Neural cell (in vitro differentiated cells): Measurements from ENCODE around the gene NBL1. TPM values are rescaled to one million over a fixed set of nuclear protein-coding genes. Genes with fewer than 3 reads are reported as not detected.

Experiments used
- H2AFZ ChIP-seq: fragments of 200-600, 300-800 bp; sonication (generic), shearing (Covaris generic); 2 replicates; pipeline ENCODE4 v1.6.0; 2014; ENCODE audit warnings: low read depth, mild to moderate bottlenecking, antibody characterized with exemption, low read length, moderate library complexity
- H3F3A ChIP-seq: fragments of 200-600 bp; shearing (Covaris generic); 2 replicates; pipeline ENCODE4 v1.6.1; 2016; ENCODE audit warnings: mild to moderate bottlenecking, moderate library complexity, mixed read lengths, antibody characterized with exemption, low read length; ENCODE audit not compliant: insufficient read depth, poor library complexity, severe bottlenecking
- H3K27ac ChIP-seq: fragments of 200-600, 300-800 bp; sonication (generic), shearing (Covaris generic); 2 replicates; pipeline ENCODE4 v1.5.1; 2014; ENCODE audit warnings: mild to moderate bottlenecking, low read length, moderate library complexity
- H3K27me3 ChIP-seq: fragments of 300-800, 200-600 bp; sonication (generic), shearing (Covaris generic); 2 replicates; pipeline ENCODE4 v1.6.0; 2014; ENCODE audit warnings: mild to moderate bottlenecking, low read depth, low read length, moderate library complexity; ENCODE audit not compliant: insufficient read depth
- H3K36me3 ChIP-seq: fragments of 300-800, 200-600 bp; sonication (generic), shearing (Covaris generic); 2 replicates; pipeline ENCODE4 v1.5.1; 2014; ENCODE audit warnings: mild to moderate bottlenecking, antibody characterized with exemption, low read length, moderate library complexity; ENCODE audit not compliant: insufficient read depth
- H3K4me2 ChIP-seq: fragments of 300-800, 200-600 bp; sonication (generic), shearing (Covaris generic); 2 replicates; pipeline ENCODE4 v1.6.0; 2014; ENCODE audit warnings: mild to moderate bottlenecking, low read length
- H3K4me3 ChIP-seq: fragments of 300-800, 200-600 bp; sonication (generic), shearing (Covaris generic); 2 replicates; pipeline ENCODE4 v1.5.1; 2014; ENCODE audit warnings: mild to moderate bottlenecking, low read length, moderate library complexity
- H3K79me2 ChIP-seq: fragments of 200-600 bp; shearing (Covaris generic); replicated peaks from 2 replicates; pipeline ENCODE4 v1.6.0; 2014; ENCODE audit warnings: mild to moderate bottlenecking, low read length, moderate library complexity; ENCODE audit not compliant: insufficient read depth
- H3K9ac ChIP-seq: fragments of 300-800, 200-600 bp; sonication (generic), shearing (Covaris generic); 2 replicates; pipeline ENCODE4 v1.6.1; 2016; ENCODE audit warnings: mild to moderate bottlenecking, low read length, mixed read lengths
- H3K9me2 ChIP-seq: fragments of 200-600 bp; shearing (Covaris generic); 2 replicates; pipeline ENCODE4 v1.6.1; 2016; ENCODE audit warnings: mild to moderate bottlenecking, low read length, mixed read lengths; ENCODE audit not compliant: insufficient read depth
- H3K9me3 ChIP-seq: fragments of 200-600, 300-800 bp; sonication (generic), shearing (Covaris generic); 2 replicates; pipeline ENCODE4 v1.6.1; 2016; ENCODE audit warnings: mild to moderate bottlenecking, mixed run types, low read length, moderate library complexity, mixed read lengths
- H4K20me1 ChIP-seq: fragments of 200-600 bp; shearing (Covaris generic); 2 replicates; pipeline ENCODE4 v1.6.1; 2016; ENCODE audit warnings: mild to moderate bottlenecking, mixed run types; ENCODE audit not compliant: insufficient read depth
- EP300 ChIP-seq: fragments of 450-650 bp; conservative IDR thresholded peaks from 2 replicates; pipeline ENCODE4 v1.6.1; 2014; ENCODE audit warnings: antibody characterized with exemption, mild to moderate bottlenecking, moderate library complexity; ENCODE audit not compliant: poor library complexity, severe bottlenecking
- EZH2 ChIP-seq: fragments of 200-600, 300-800 bp; shearing (Covaris generic), sonication (generic); IDR thresholded peaks from 2 replicates; pipeline ENCODE4 v1.6.1; 2014; ENCODE audit warnings: antibody characterized with exemption, low read length, borderline replicate concordance, mild to moderate bottlenecking; ENCODE audit not compliant: insufficient read depth, poor library complexity, severe bottlenecking
- MXI1 ChIP-seq: fragments of 450-650 bp; conservative IDR thresholded peaks from 2 replicates; pipeline ENCODE4 v1.6.1; 2014; ENCODE audit warnings: antibody characterized with exemption, mild to moderate bottlenecking; ENCODE audit not compliant: poor library complexity, severe bottlenecking
- POLR2AphosphoS5 ChIP-seq: IDR thresholded peaks from 2 replicates; pipeline ENCODE4 v1.6.1; 2012
- RAD21 ChIP-seq: fragments of 450-650 bp; conservative IDR thresholded peaks from 2 replicates; pipeline ENCODE4 v1.6.1; 2014; ENCODE audit warnings: antibody characterized with exemption, mild to moderate bottlenecking, moderate library complexity
- SMC3 ChIP-seq: fragments of 450-650 bp; conservative IDR thresholded peaks from 2 replicates; pipeline ENCODE4 v1.6.1; 2014; ENCODE audit warnings: antibody characterized with exemption, mild to moderate bottlenecking, moderate library complexity; ENCODE audit not compliant: poor library complexity
- TAF1 ChIP-seq: IDR thresholded peaks from 2 replicates; pipeline ENCODE4 v1.6.1; 2012; ENCODE audit warnings: low read depth
- polyA plus RNA-seq: library from polyadenylated mRNA; depleted of rRNA; stranded (reverse); fragments of >200 nt; gene quantifications from 2 replicates; pipeline ENCODE4 v1.2.3, GENCODE V29; 2014
- TF ChIP-seq, protein P1 (sequence below): fragments of 450-650 bp; IDR thresholded peaks from 2 replicates; pipeline ENCODE4 v1.5.1; 2014; ENCODE audit warnings: antibody characterized with exemption, mild to moderate bottlenecking, moderate library complexity; ENCODE audit not compliant: poor library complexity, severe bottlenecking
- TF ChIP-seq, protein P2 (sequence below): IDR thresholded peaks from 2 replicates; pipeline ENCODE4 v1.6.1; 2012; ENCODE audit warnings: borderline replicate concordance

The NBL1 gene
- polyA plus RNA-seq, 1 donor from 2014 or later: 9.9 TPM

DNA sequence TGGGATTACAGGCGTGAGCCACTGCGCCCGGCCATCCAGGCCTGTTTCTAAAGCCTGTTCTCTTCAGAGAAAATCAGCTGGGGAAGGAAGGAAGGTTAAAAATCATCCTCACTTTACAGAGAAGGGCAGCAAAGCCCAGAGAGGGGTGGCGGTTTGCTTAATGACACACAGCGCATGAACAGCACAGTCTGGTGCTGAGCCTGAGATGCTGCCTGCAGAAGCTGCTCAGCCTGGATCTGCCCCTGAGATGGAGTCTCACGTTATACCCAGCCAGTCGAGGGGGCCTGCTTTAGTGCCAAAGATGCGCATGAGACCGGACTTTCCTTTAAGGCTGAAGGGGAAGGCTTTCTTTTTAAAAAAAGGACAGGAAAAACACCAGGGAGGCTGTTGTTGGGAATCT, 41.9 kb downstream of the NBL1 start:
- Histone ChIP-seq H3K9me3 (no peaks in the 10 kb centered on the region), H3F3A (no peaks in the 10 kb centered on the region), H3K36me3 (no peaks in the 10 kb centered on the region), H3K9ac (no peak overlapping the region), H3K27me3 (no peaks in the 10 kb centered on the region), H3K79me2 (no peaks in the 10 kb centered on the region), H2AFZ (no peak overlapping the region), H3K4me2 (no peak overlapping the region), H3K27ac (no peak overlapping the region), H4K20me1 (no peaks in the 10 kb centered on the region), H3K4me3 (no peak overlapping the region), H3K9me2 (no peaks in the 10 kb centered on the region)
- TF ChIP-seq, protein P1, sequence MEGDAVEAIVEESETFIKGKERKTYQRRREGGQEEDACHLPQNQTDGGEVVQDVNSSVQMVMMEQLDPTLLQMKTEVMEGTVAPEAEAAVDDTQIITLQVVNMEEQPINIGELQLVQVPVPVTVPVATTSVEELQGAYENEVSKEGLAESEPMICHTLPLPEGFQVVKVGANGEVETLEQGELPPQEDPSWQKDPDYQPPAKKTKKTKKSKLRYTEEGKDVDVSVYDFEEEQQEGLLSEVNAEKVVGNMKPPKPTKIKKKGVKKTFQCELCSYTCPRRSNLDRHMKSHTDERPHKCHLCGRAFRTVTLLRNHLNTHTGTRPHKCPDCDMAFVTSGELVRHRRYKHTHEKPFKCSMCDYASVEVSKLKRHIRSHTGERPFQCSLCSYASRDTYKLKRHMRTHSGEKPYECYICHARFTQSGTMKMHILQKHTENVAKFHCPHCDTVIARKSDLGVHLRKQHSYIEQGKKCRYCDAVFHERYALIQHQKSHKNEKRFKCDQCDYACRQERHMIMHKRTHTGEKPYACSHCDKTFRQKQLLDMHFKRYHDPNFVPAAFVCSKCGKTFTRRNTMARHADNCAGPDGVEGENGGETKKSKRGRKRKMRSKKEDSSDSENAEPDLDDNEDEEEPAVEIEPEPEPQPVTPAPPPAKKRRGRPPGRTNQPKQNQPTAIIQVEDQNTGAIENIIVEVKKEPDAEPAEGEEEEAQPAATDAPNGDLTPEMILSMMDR: no peak
- TF ChIP-seq EP300 (no peak), POLR2AphosphoS5 (no peak), TAF1 (no peak), RAD21 (no peak), EZH2 (no peak), MXI1 (no peak), SMC3 (no peak)
- TF ChIP-seq, protein P2, sequence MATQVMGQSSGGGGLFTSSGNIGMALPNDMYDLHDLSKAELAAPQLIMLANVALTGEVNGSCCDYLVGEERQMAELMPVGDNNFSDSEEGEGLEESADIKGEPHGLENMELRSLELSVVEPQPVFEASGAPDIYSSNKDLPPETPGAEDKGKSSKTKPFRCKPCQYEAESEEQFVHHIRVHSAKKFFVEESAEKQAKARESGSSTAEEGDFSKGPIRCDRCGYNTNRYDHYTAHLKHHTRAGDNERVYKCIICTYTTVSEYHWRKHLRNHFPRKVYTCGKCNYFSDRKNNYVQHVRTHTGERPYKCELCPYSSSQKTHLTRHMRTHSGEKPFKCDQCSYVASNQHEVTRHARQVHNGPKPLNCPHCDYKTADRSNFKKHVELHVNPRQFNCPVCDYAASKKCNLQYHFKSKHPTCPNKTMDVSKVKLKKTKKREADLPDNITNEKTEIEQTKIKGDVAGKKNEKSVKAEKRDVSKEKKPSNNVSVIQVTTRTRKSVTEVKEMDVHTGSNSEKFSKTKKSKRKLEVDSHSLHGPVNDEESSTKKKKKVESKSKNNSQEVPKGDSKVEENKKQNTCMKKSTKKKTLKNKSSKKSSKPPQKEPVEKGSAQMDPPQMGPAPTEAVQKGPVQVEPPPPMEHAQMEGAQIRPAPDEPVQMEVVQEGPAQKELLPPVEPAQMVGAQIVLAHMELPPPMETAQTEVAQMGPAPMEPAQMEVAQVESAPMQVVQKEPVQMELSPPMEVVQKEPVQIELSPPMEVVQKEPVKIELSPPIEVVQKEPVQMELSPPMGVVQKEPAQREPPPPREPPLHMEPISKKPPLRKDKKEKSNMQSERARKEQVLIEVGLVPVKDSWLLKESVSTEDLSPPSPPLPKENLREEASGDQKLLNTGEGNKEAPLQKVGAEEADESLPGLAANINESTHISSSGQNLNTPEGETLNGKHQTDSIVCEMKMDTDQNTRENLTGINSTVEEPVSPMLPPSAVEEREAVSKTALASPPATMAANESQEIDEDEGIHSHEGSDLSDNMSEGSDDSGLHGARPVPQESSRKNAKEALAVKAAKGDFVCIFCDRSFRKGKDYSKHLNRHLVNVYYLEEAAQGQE: no peak

DNA sequence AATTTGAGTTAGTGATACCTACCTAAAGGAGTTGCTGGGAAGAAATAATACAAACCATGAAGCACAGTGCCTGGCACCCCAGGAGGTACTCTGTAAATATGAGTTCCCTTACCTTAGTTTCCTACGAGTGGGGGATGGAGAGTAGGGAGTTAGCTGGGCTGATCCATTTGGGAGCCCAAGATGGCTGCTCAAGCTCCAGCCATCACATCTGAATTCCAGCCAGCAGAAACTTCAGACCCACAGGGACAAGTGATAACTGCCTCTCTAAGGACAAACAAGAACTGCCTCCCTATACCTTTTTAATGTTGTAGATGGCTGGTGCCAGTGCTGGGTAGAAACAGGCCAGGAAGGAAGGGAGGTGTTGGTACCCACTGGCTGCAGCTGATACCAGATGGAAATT, 43.3 kb downstream of the NBL1 start:
- H3K79me2 ChIP-seq: no peaks in the 10 kb centered on the region
- TF ChIP-seq MXI1 (no peak), SMC3 (no peak), TAF1 (no peak), EP300 (no peak), RAD21 (no peak), POLR2AphosphoS5 (no peak), EZH2 (no peak)
- TF ChIP-seq, protein P1: no peak
- TF ChIP-seq, protein P2: no peak
- no peaks in the 10 kb centered on the region for H4K20me1 ChIP-seq
- H3K9ac ChIP-seq: no peak overlapping the region
- no peaks in the 10 kb centered on the region for H3F3A ChIP-seq
- H3K27ac ChIP-seq: no peak overlapping the region
- no peaks in the 10 kb centered on the region for H3K9me3 ChIP-seq
- no peaks in the 10 kb centered on the region for H3K36me3 ChIP-seq
- no peaks in the 10 kb centered on the region for H3K27me3 ChIP-seq
- H3K4me2 ChIP-seq: no peak overlapping the region
- no peaks in the 10 kb centered on the region for H3K9me2 ChIP-seq
- H3K4me3 ChIP-seq: no peak overlapping the region
- no peak overlapping the region for H2AFZ ChIP-seq
